ENCODE data around the gene WDFY2.

The WDFY2 gene

GRCh38 chr13:51769455-51770127, 185.3 kb downstream of the WDFY2 start:
- H3K4me3 ChIP-seq (ENCODE audit: low read depth, low read length) = no peak overlapping the region
- TF ChIP-seq MYC (IDR thresholded peaks at IDR 0.05; ENCODE audit: low read depth, low read length) = no peak
- no peak for DNase-seq (ENCODE audit: low read depth)

- no peak overlapping the region for H3K4me3 ChIP-seq (ENCODE audit: low read depth, low read length)
- no peak for DNase-seq (ENCODE audit: low read depth)
- no peak for TF ChIP-seq POLR2A (IDR thresholded peaks at IDR 0.05; ENCODE audit: extremely low read depth, insufficient read length)
- TF ChIP-seq CTCF (IDR thresholded peaks at IDR 0.05; ENCODE audit: low read depth, low read length) = no peak
- TF ChIP-seq MAX (IDR thresholded peaks at IDR 0.05; ENCODE audit: low read depth, low read length) = no peak
- TF ChIP-seq MYC (IDR thresholded peaks at IDR 0.05; ENCODE audit: low read depth, low read length) = no peak
These were observed 185.9 kb downstream of the WDFY2 start for GRCh38 chr13:51770160-51770559.

- DNase-seq (ENCODE audit: low read depth) = no peak
- H3K4me3 ChIP-seq (ENCODE audit: low read depth, low read length) = no peak overlapping the region
- TF ChIP-seq MYC (IDR thresholded peaks at IDR 0.05; ENCODE audit: low read depth, low read length) (no peak), MAX (IDR thresholded peaks at IDR 0.05; ENCODE audit: low read depth, low read length) (no peak), POLR2A (IDR thresholded peaks at IDR 0.05; ENCODE audit: extremely low read depth, insufficient read length) (no peak), CTCF (IDR thresholded peaks at IDR 0.05; ENCODE audit: low read depth, low read length) (no peak)
These were observed 186.6 kb downstream of the WDFY2 start for GRCh38 chr13:51770681-51771417.

GRCh38 chr13:51771418-51772104, 187.3 kb downstream of the WDFY2 start:
- no peak for DNase-seq (ENCODE audit: low read depth)
- TF ChIP-seq CTCF (IDR thresholded peaks at IDR 0.05; ENCODE audit: low read depth, low read length) (no peak), POLR2A (IDR thresholded peaks at IDR 0.05; ENCODE audit: extremely low read depth, insufficient read length) (no peak), MYC (IDR thresholded peaks at IDR 0.05; ENCODE audit: low read depth, low read length) (no peak), MAX (IDR thresholded peaks at IDR 0.05; ENCODE audit: low read depth, low read length) (no peak)
- no peak overlapping the region for H3K4me3 ChIP-seq (ENCODE audit: low read depth, low read length)

- no peak for DNase-seq (ENCODE audit: low read depth)
- TF ChIP-seq MAX (IDR thresholded peaks at IDR 0.05; ENCODE audit: low read depth, low read length) (no peak), MYC (IDR thresholded peaks at IDR 0.05; ENCODE audit: low read depth, low read length) (no peak), POLR2A (IDR thresholded peaks at IDR 0.05; ENCODE audit: extremely low read depth, insufficient read length) (no peak), CTCF (IDR thresholded peaks at IDR 0.05; ENCODE audit: low read depth, low read length) (no peak)
- no peak overlapping the region for H3K4me3 ChIP-seq (ENCODE audit: low read depth, low read length)
These were observed 187.8 kb downstream of the WDFY2 start for GRCh38 chr13:51772105-51772455.

GRCh38 chr13:51772781-51773180, 188.5 kb downstream of the WDFY2 start:
- TF ChIP-seq MYC (IDR thresholded peaks at IDR 0.05; ENCODE audit: low read depth, low read length) (no peak), MAX (IDR thresholded peaks at IDR 0.05; ENCODE audit: low read depth, low read length) (no peak), POLR2A (IDR thresholded peaks at IDR 0.05; ENCODE audit: extremely low read depth, insufficient read length) (no peak), CTCF (IDR thresholded peaks at IDR 0.05; ENCODE audit: low read depth, low read length) (no peak)
- H3K4me3 ChIP-seq (ENCODE audit: low read depth, low read length) = no peak overlapping the region
- no peak for DNase-seq (ENCODE audit: low read depth)

All from NB4 (cell line).